ENCODE data around the gene AIDA.

DNA sequence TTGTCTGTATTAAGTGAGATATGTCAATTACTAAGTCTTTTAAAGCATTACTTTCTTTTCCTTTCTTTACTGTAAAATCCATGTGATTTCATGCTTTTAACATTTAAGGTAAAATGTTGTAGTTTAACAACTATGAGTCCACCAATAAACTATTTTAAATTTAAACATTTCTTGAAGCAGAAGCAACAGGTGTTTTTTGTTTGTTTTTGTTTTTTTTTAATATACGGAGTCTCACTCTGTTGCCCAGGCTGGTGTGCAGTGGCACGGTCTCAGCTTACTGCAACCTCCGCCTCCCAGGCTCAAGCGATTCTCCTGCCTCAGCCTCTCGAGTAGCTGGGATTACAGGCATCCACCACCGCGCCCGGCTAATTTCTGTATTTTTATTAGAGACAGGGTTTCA lies 15.6 kb downstream of the AIDA start:
- TF ChIP-seq, protein P1, sequence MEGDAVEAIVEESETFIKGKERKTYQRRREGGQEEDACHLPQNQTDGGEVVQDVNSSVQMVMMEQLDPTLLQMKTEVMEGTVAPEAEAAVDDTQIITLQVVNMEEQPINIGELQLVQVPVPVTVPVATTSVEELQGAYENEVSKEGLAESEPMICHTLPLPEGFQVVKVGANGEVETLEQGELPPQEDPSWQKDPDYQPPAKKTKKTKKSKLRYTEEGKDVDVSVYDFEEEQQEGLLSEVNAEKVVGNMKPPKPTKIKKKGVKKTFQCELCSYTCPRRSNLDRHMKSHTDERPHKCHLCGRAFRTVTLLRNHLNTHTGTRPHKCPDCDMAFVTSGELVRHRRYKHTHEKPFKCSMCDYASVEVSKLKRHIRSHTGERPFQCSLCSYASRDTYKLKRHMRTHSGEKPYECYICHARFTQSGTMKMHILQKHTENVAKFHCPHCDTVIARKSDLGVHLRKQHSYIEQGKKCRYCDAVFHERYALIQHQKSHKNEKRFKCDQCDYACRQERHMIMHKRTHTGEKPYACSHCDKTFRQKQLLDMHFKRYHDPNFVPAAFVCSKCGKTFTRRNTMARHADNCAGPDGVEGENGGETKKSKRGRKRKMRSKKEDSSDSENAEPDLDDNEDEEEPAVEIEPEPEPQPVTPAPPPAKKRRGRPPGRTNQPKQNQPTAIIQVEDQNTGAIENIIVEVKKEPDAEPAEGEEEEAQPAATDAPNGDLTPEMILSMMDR (IDR thresholded peaks at IDR 0.05; ENCODE audit: low read length), result no peak
- TF ChIP-seq EZH2 (IDR thresholded peaks at IDR 0.05; ENCODE audit: borderline replicate concordance, low read length), result no peak

All from OCI-LY1 (cell line).